PFSK-1 (cell line): ENCODE measurements around the gene SRRT. TPM values are rescaled to one million over a fixed set of nuclear protein-coding genes. Genes with fewer than 3 reads are reported as not detected.

Experiments
- FOXP2 ChIP-seq: optimal IDR thresholded peaks from 2 replicates; pipeline ENCODE3; 2011; ENCODE audit warnings: borderline replicate concordance, control low read depth, inconsistent platforms; ENCODE audit not compliant: insufficient read depth; ENCODE audit errors: extremely low read length, extremely low read depth
- POLR2AphosphoS5 ChIP-seq: IDR thresholded peaks from 2 replicates; pipeline ENCODE4 v1.6.1; 2012; ENCODE audit warnings: low read depth, mild to moderate bottlenecking, control low read depth, low read length, moderate library complexity
- REST ChIP-seq, 2 experiments: IDR thresholded peaks; 2 replicates each; pipeline versions ENCODE4 v1.6.1 to v1.8.0; 2011 to 2012; ENCODE audit warnings: low read depth in 2 of 2, low read length in 2 of 2, control low read depth in 1 of 2, inconsistent platforms in 1 of 2, mild to moderate bottlenecking in 1 of 2, moderate library complexity in 1 of 2; ENCODE audit not compliant: insufficient read depth in 1 of 2
- SIN3A ChIP-seq: IDR thresholded peaks from 2 replicates; pipeline ENCODE4 v1.6.1; 2012; ENCODE audit warnings: mild to moderate bottlenecking, low read length, moderate library complexity, borderline replicate concordance; ENCODE audit not compliant: insufficient read depth
- TAF1 ChIP-seq: IDR thresholded peaks from 2 replicates; pipeline ENCODE4 v1.6.1; 2012; ENCODE audit warnings: low read length, control low read depth, borderline replicate concordance; ENCODE audit not compliant: insufficient read depth
- polyA plus RNA-seq: library from polyadenylated mRNA; unstranded; fragments of >200 nt; gene quantifications from one replicate; pipeline ENCODE4 v1.2.1, GENCODE V29; 2012; ENCODE audit warnings: low read depth, missing spikeins; ENCODE audit not compliant: insufficient read length

Gene SRRT
- 164 TPM for polyA plus RNA-seq

DNA sequence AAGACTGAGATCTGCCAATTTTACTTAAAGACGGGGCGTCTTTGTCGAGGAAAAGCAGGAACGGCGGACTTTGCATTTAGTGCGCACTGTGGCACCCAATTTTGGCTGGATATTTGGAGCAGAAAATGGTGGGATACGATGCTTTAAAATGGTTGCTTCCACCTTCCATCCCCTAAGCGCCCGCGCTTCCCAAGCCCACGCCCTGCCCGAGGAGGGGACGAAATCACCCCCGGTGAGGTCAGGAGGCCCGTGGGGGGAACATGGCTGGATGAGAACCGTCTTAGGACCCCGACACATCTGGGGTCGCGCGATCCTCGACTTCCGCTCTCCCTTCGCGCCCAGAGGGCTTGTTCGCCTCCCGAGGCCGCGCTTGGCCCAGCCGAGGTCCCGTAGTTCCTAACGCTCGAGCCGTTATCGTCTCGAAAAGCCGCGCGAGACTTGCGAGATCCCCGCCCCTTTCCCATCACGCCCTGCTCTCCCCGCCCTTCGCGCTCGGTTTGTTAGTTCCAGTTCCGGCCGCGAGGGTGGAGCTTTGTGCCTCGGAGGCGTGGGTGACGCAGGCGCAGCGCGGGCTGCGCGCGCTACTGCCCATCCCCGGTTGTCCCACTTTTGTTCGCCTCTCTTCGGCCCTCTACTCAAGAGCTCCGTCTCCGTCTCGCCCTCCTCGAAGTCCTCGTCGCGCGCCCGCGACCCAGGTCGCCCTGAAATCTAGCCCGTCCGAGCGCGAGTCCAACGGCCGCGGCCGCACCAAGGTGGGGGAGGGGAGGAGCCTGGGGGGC, at the start of gene SRRT:
Gene SRRT, plus strand, starts transcription at position 527 of the 779 bp plus-strand sequence. CDS start 488 bp downstream, outside the sequence.
- TF ChIP-seq FOXP2 (peak; percentile 59), SIN3A (0 out of 2 replicates have a peak, but pooled peaks have one; percentile 32), REST (IDR thresholded peaks at IDR 0.05; ENCODE audit: insufficient read depth in 1 of 2, low read depth in 2 of 2, low read length in 2 of 2) (0 out of 4 replicates have a peak, but pooled peaks of 1 of the 2 experiments have one; percentile 35), TAF1 (peak; percentile 90), POLR2AphosphoS5 (peak; percentile 93)

DNA sequence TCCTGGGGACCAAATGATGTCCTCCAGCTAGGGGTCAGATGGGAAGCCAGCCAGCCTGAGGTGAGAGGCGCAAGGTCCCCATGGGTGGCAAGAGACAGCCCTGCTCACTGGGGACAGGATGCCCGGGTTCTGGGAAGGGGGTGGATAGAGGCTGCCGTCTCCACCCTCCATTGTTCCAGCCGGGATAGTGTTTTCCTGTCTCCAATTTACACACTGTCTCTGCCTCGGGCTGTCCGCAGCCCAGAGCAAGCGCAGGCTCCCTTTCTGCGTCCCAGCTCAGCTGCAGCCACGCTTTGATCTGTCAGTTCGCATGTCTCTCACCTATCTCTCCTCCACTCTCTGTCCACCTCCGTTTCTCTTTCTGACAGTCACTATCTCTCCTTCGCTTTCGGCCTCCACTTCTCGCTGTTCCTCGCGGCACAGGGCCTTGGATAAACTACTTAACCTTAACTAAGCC, 49.7 kb upstream of the SRRT start:
- TF ChIP-seq SIN3A, result peak; percentile 77; the same call in 1 of the 2 replicates
- TF ChIP-seq REST (IDR thresholded peaks at IDR 0.05; ENCODE audit: insufficient read depth in 1 of 2, low read depth in 2 of 2, low read length in 2 of 2), result no peak

GRCh38 chr7:100825751-100826513, 49.0 kb upstream of the SRRT start:
- no peak for TF ChIP-seq POLR2AphosphoS5
- no peak for TF ChIP-seq TAF1
- TF ChIP-seq FOXP2, result no peak
- TF ChIP-seq REST (IDR thresholded peaks at IDR 0.05; ENCODE audit: insufficient read depth in 1 of 2, low read depth in 2 of 2, low read length in 2 of 2), result no peak
- TF ChIP-seq SIN3A, result no peak

GRCh38 chr7:100826514-100827329, 48.2 kb upstream of the SRRT start:
- TF ChIP-seq REST (IDR thresholded peaks at IDR 0.05; ENCODE audit: insufficient read depth in 1 of 2, low read depth in 2 of 2, low read length in 2 of 2) (no peak), SIN3A (0 out of 2 replicates have a peak, but pooled peaks have one; percentile 11)
